Ishikawa (cell line): ENCODE data around the gene FOXA3.

ENCODE experiments used
- CEBPB ChIP-seq: IDR thresholded peaks from 2 replicates; pipeline ENCODE4 v1.6.1; 2012
- CREB1 ChIP-seq: IDR thresholded peaks from 2 replicates; pipeline ENCODE4 v1.6.1; 2012; ENCODE audit warnings: low read depth
- EGR1 ChIP-seq: IDR thresholded peaks from 2 replicates; pipeline ENCODE4 v1.6.1; 2012
- EP300 ChIP-seq: IDR thresholded peaks from 2 replicates; pipeline ENCODE4 v1.6.1; 2012; ENCODE audit warnings: borderline replicate concordance
- FOXM1 ChIP-seq: IDR thresholded peaks from 2 replicates; pipeline ENCODE4 v1.6.1; 2012; ENCODE audit warnings: low read depth, borderline replicate concordance
- MAX ChIP-seq: IDR thresholded peaks from 2 replicates; pipeline ENCODE4 v1.6.1; 2012
- NFIC ChIP-seq: IDR thresholded peaks from 2 replicates; pipeline ENCODE4 v1.6.1; 2012
- RAD21 ChIP-seq: IDR thresholded peaks from 2 replicates; pipeline ENCODE4 v1.6.1; 2012; ENCODE audit warnings: low read depth
- REST ChIP-seq: IDR thresholded peaks from 2 replicates; pipeline ENCODE4 v1.6.1; 2012; ENCODE audit warnings: low read depth, mild to moderate bottlenecking
- TAF1 ChIP-seq: IDR thresholded peaks from 2 replicates; pipeline ENCODE4 v1.6.1; 2012; ENCODE audit warnings: low read depth, mild to moderate bottlenecking
- TCF12 ChIP-seq: IDR thresholded peaks from 2 replicates; pipeline ENCODE4 v1.6.1; 2012; ENCODE audit warnings: low read depth
- TEAD4 ChIP-seq: IDR thresholded peaks from 2 replicates; pipeline ENCODE4 v1.6.1; 2012
- USF1 ChIP-seq: IDR thresholded peaks from 2 replicates; pipeline ENCODE4 v1.6.1; 2012
- YY1 ChIP-seq: IDR thresholded peaks from 2 replicates; pipeline ENCODE4 v1.6.1; 2012; ENCODE audit warnings: low read depth
- ZBTB7A ChIP-seq: IDR thresholded peaks from 2 replicates; pipeline ENCODE4 v1.6.1; 2012; ENCODE audit warnings: low read depth

The FOXA3 gene

DNA sequence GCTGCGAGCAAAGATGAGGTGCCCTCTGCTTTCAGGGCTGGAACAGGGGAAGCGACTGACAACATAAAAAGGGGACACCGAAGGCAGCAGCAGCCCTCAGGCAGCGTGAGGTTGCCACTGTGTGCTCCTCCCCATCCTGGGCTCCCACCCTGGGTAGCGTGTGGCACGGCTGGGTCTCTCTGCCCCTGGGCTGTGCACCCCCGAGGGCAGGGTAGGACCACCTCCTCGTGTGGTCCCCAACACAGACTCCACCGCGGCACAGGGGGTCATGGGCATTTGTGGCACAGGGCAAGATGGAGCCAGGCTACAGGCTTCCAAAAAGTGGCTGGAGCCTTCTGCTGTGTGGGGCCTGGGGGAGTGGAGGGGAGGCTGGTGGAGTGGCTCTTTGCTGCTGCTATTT lies 42.6 kb upstream of the FOXA3 start:
- TF ChIP-seq FOXM1, result no peak
- TF ChIP-seq CREB1, result no peak
- TF ChIP-seq EGR1, result no peak
- no peak for TF ChIP-seq TCF12
- TF ChIP-seq ZBTB7A, result no peak
- TF ChIP-seq USF1, result no peak
- no peak for TF ChIP-seq CEBPB
- TF ChIP-seq TAF1, result no peak
- TF ChIP-seq EP300, result no peak
- TF ChIP-seq REST, result no peak
- no peak for TF ChIP-seq YY1
- TF ChIP-seq TEAD4, result no peak
- no peak for TF ChIP-seq NFIC
- TF ChIP-seq RAD21, result no peak
- TF ChIP-seq MAX, result no peak

DNA sequence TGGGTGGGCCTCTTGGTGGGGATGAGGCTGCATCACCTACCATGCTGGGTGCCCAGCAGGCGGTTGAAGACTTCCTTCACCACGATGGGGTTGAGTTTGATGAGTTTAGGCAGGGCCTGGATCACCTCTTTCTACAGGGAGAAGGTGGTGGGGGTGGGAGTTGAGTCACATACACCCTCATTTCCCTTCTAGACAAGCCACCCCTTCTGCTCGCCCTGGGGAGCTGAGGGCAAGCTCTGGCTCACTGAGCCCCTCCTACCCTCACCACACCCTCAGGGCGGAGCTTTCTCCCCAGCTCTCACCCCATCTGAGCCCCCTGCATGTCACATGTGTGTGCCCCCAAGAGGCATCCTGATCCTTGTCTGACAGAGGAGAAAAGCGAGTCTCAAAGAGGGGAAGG lies 41.4 kb upstream of the FOXA3 start:
- TF ChIP-seq NFIC, result no peak
- no peak for TF ChIP-seq CREB1
- no peak for TF ChIP-seq REST
- no peak for TF ChIP-seq FOXM1
- no peak for TF ChIP-seq TAF1
- TF ChIP-seq EP300, result no peak
- no peak for TF ChIP-seq TEAD4
- no peak for TF ChIP-seq TCF12
- no peak for TF ChIP-seq EGR1
- TF ChIP-seq MAX, result no peak
- no peak for TF ChIP-seq USF1

GRCh38 chr19:45823182-45823581 lies 40.9 kb upstream of the FOXA3 start:
- TF ChIP-seq EP300, result peak; percentile 39; the same call in 1 of the 2 replicates
- TF ChIP-seq YY1, result no peak
- no peak for TF ChIP-seq CREB1
- no peak for TF ChIP-seq CEBPB
- TF ChIP-seq ZBTB7A, result no peak
- TF ChIP-seq TCF12, result no peak

DNA sequence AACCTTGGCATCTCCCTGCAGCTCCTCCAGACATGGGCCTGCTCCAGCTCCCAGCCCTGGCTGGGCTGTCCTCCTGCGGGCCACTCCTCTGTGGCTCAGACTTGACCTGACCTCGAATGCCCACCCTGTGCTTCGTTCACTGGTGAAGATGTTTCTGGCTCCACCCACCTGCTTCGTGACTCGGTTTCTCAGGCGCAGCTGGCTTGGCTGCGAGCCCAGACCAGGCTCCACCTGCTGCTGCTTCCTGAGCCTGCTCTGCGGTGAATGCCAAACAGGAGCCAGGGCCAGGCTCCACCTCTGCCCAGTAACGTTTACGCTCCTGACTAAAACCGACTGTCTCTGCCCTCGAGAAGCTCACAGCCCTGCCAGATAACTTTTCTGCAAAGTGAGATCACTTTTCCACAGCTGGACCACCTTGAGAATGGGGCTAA lies 40.1 kb upstream of the FOXA3 start:
- peak; percentile 78 for TF ChIP-seq NFIC
- no peak for TF ChIP-seq CEBPB
- no peak for TF ChIP-seq RAD21
- no peak for TF ChIP-seq YY1
- no peak for TF ChIP-seq EGR1
- TF ChIP-seq TCF12, result peak; percentile 36; the same call in 1 of the 2 replicates

DNA sequence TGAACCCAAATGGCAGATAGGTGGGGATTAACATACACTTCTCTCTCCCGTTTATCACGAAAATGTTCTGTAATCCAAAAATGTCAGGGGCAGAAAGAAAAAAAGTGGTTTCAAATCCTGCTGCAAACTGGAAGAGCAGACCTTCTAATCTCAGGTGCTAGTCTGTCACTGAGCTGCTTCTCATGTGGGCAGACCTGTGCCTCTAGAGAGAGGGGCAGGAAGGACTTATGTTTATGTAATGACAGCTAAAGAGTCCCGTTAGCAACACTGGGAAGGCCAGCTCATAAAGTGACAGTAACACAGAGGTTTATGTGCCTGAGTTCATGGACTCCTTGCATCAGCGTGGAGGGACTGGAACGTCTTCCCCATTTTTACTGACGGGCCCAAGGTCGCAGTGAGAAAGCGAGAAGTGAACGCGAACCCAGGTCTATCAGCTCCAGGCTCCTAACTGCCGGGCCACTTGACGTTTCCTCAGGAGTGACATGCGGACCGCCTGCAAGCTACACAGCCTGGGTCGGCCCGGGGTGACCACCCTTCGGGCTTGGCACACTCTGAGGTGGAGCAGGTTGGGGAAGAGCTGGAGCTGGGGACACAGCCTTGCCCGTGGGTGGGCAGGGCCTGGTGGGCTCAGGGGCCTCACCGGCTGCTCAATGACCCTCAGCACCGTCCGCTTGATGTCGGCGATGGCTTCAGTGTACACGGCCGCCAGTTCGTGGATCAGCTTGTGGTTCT lies 39.4 kb upstream of the FOXA3 start:
- no peak for TF ChIP-seq NFIC
- TF ChIP-seq EP300, result no peak
- no peak for TF ChIP-seq TCF12
- TF ChIP-seq USF1, result no peak
- no peak for TF ChIP-seq REST
- no peak for TF ChIP-seq MAX
- no peak for TF ChIP-seq ZBTB7A
- TF ChIP-seq FOXM1, result no peak
- TF ChIP-seq CEBPB, result no peak
- TF ChIP-seq TAF1, result no peak
- TF ChIP-seq TEAD4, result no peak
- TF ChIP-seq RAD21, result no peak
